HepG2 (cell line): ENCODE data around the gene ELFN1. TPM values are rescaled to one million over a fixed set of nuclear protein-coding genes. Genes with fewer than 3 reads are reported as not detected.

Experiments
- ATAC-seq: fragments of 200-7000 bp; cut with Tn5 transposase; 3 replicates; pipeline ENCODE4 v1.9.1; 2020; ENCODE audit warnings: mild to moderate bottlenecking, moderate library complexity
- BruUV-seq: library from RNA; stranded (reverse); fragments of 400-500 nt; replicated peaks from 2 replicates; lab custom pipeline; 2021; lab: Mats Ljungman, UMichigan
- CTCF ChIA-PET: fragments of 300-600 bp; formaldehyde crosslinking; extraction: SDS; loops from one replicate; lab custom pipeline; 2021; ENCODE audit warnings: low total read pairs, inconsistent platforms, low intra/inter-chr PET ratio; lab: Yijun Ruan, JAX
- POLR2A ChIA-PET: fragments of 350-600 bp; sonication (Branson Sonifier 250); formaldehyde crosslinking; loops from one replicate; lab custom pipeline; 2020; ENCODE audit warnings: antibody characterized with exemption, inconsistent platforms; lab: Yijun Ruan, JAX
- DNase-seq: peaks from one replicate; pipeline ENCODE4 v3.0.0-alpha.2; 2015; ENCODE audit warnings: low spot score
- FAIRE-seq: peaks from 3 replicates; lab custom pipeline; 2011; peaks lifted over from hg19 to GRCh38; lab: Jason Lieb, UNC
- H2AFZ ChIP-seq: one replicate; pipeline ENCODE4 v1.6.1; 2011; ENCODE audit warnings: low read length, inconsistent platforms
- H3K27ac ChIP-seq: fragments of 300-600 bp; 3 replicates; pipeline ENCODE4 v1.8.0; 2011; ENCODE audit warnings: mixed run types, mild to moderate bottlenecking, mixed read lengths, low read length, inconsistent platforms; ENCODE audit not compliant: insufficient read depth; ENCODE audit errors: extremely low read length
- H3K27me3 ChIP-seq, 2 experiments: fragments of 200-600 bp in 1 of 2; 2 replicates in 1 of 2; 3 replicates in 1 of 2; pipeline versions ENCODE4 v1.6.0 to v1.8.0; 2011; ENCODE audit warnings: low read length in 2 of 2, mild to moderate bottlenecking in 2 of 2, moderate library complexity in 2 of 2, inconsistent platforms in 1 of 2; ENCODE audit not compliant: insufficient read depth in 2 of 2, control insufficient read depth in 1 of 2
- H3K36me3 ChIP-seq, 2 experiments: fragments of 200-600 bp in 1 of 2; replicated peaks in 1 of 2; 2 replicates in 1 of 2; 3 replicates in 1 of 2; pipeline versions ENCODE4 v1.5.1 to v1.8.0; 2011; ENCODE audit warnings: low read length in 2 of 2, inconsistent platforms in 1 of 2; ENCODE audit not compliant: insufficient read depth in 2 of 2, control insufficient read depth in 1 of 2
- H3K4me1 ChIP-seq: 2 replicates; pipeline ENCODE4 v1.5.1; 2012; ENCODE audit warnings: low read length, inconsistent platforms; ENCODE audit not compliant: insufficient read depth
- H3K4me2 ChIP-seq: 2 replicates; pipeline ENCODE4 v1.6.0; 2011; ENCODE audit warnings: low read depth, low read length, inconsistent platforms
- H3K4me3 ChIP-seq, 3 experiments: fragments of 200-600 bp in 1 of 3; sonication (generic), shearing (Covaris generic) in 1 of 3; replicated peaks in 1 of 3; 2 replicates each; pipeline ENCODE4 v1.5.1; 2011 to 2016; ENCODE audit warnings: low read length in 3 of 3, inconsistent platforms in 2 of 3, low read depth in 2 of 3, mild to moderate bottlenecking in 2 of 3, control low read depth in 1 of 3, mixed read lengths in 1 of 3; ENCODE audit not compliant: insufficient read depth in 1 of 3
- H3K79me2 ChIP-seq: one replicate; pipeline ENCODE4 v1.6.1; 2011; ENCODE audit warnings: low read length, inconsistent platforms; ENCODE audit not compliant: insufficient read depth
- H3K9ac ChIP-seq: 2 replicates; pipeline ENCODE4 v1.6.0; 2011; ENCODE audit warnings: mild to moderate bottlenecking, low read depth, low read length, inconsistent platforms; ENCODE audit not compliant: insufficient read depth
- H3K9me3 ChIP-seq: 2 replicates; pipeline ENCODE4 v1.5.1; 2012; ENCODE audit warnings: mild to moderate bottlenecking, low read length
- H4K20me1 ChIP-seq: 2 replicates; pipeline ENCODE4 v1.6.0; 2011; ENCODE audit warnings: inconsistent platforms, mild to moderate bottlenecking, low read length, moderate library complexity; ENCODE audit not compliant: insufficient read depth
- ARNT ChIP-seq: fragments of 450-650 bp; IDR thresholded peaks from 2 replicates; pipeline ENCODE4 v1.6.1; 2017
- CHCHD3 ChIP-seq: sonication (generic); formaldehyde crosslinking; IDR thresholded peaks from 2 replicates; pipeline ENCODE4 v1.8.0; 2022; ENCODE audit warnings: mild to moderate bottlenecking, missing genetic modification reagents, moderate library complexity
- FIP1L1 ChIP-seq: fragments of 200-400 bp; formaldehyde crosslinking; IDR thresholded peaks from 2 replicates; pipeline ENCODE4 v1.6.1; 2018; ENCODE audit warnings: low read depth, mild to moderate bottlenecking, low read length, moderate library complexity, borderline replicate concordance; ENCODE audit not compliant: insufficient read depth
- FOXA3 ChIP-seq: IDR thresholded peaks from 2 replicates; pipeline ENCODE4 v1.6.1; 2016; ENCODE audit warnings: missing genetic modification reagents, missing compliant biosample characterization
- KDM3A ChIP-seq: IDR thresholded peaks from 2 replicates; pipeline ENCODE4 v1.6.1; 2018; ENCODE audit warnings: low read depth, missing compliant biosample characterization
- MTA3 ChIP-seq: sonication (generic); formaldehyde crosslinking; IDR thresholded peaks from 2 replicates; pipeline ENCODE4 v1.4.0; 2020; ENCODE audit warnings: missing genetic modification reagents
- NFYC ChIP-seq: IDR thresholded peaks from 2 replicates; pipeline ENCODE4 v1.6.1; 2016; ENCODE audit warnings: missing genetic modification reagents, missing compliant biosample characterization
- PLRG1 ChIP-seq: fragments of 450-650 bp; conservative IDR thresholded peaks from 2 replicates; pipeline ENCODE4 v1.6.1; 2016
- RAD21 ChIP-seq: fragments of 450-650 bp; formaldehyde crosslinking; IDR thresholded peaks from 2 replicates; pipeline ENCODE4 v1.5.0; 2020; ENCODE audit warnings: mild to moderate bottlenecking
- SAP130 ChIP-seq: IDR thresholded peaks from 2 replicates; pipeline ENCODE4 v1.6.1; 2016; ENCODE audit warnings: low read depth
- SIN3A ChIP-seq: IDR thresholded peaks from 2 replicates; pipeline ENCODE4 v1.6.1; 2011; ENCODE audit warnings: low read depth, mild to moderate bottlenecking, control low read depth, low read length, borderline replicate concordance
- SP140L ChIP-seq: sonication (generic); formaldehyde crosslinking; IDR thresholded peaks from 2 replicates; pipeline ENCODE4 v1.4.0; 2020; ENCODE audit warnings: missing genetic modification reagents, borderline replicate concordance
- USF2 ChIP-seq, 2 experiments: sonication (generic) in 1 of 2; formaldehyde crosslinking in 1 of 2; IDR thresholded peaks; 2 replicates each; pipeline versions ENCODE4 v1.5.1 to v1.6.1; 2011 to 2020; ENCODE audit warnings: borderline replicate concordance in 1 of 2, low read depth in 1 of 2, low read length in 1 of 2, mild to moderate bottlenecking in 1 of 2, missing genetic modification reagents in 1 of 2, moderate library complexity in 1 of 2
- ZFX ChIP-seq: sonication (generic); formaldehyde crosslinking; IDR thresholded peaks from 2 replicates; pipeline ENCODE4 v1.4.0; 2020; ENCODE audit warnings: mild to moderate bottlenecking, low read depth, missing genetic modification reagents, moderate library complexity
- ZNF232 ChIP-seq: sonication (generic); formaldehyde crosslinking; IDR thresholded peaks from 2 replicates; pipeline ENCODE4 v1.4.0; 2020; ENCODE audit warnings: missing genetic modification reagents, borderline replicate concordance
- ZNF382 ChIP-seq: sonication (generic); formaldehyde crosslinking; IDR thresholded peaks from 2 replicates; pipeline ENCODE4 v1.5.0; 2020; ENCODE audit warnings: missing genetic modification reagents, mild to moderate bottlenecking, borderline replicate concordance
- ZNF768 ChIP-seq: sonication (generic); formaldehyde crosslinking; IDR thresholded peaks from 2 replicates; pipeline ENCODE4 v1.4.0; 2020; ENCODE audit warnings: missing genetic modification reagents
- WGBS: methylation state at CpG from one replicate; pipeline ENCODE4 v1.1.6; 2017; ENCODE audit warnings: low lambda C conversion rate; 5-methylcytosine and 5-hydroxymethylcytosine counted together
- in situ Hi-C: cut with HindIII; loops from 2 replicates; pipeline ENCODE4 v1.10.0; 2017; ENCODE audit warnings: low pct_unique_long_range_greater_than_20kb; ENCODE audit not compliant: extremely low pct_ligation_motif_present
- intact Hi-C: fragments of 100-400 bp; cut with micrococcal nuclease; formaldehyde crosslinking; loops from one replicate; pipeline ENCODE4 v1.10.0; 2022; ENCODE audit not compliant: unreplicated experiment
- polyA plus RNA-seq, 8 experiments: library from polyadenylated mRNA; depleted of rRNA in 3 of 8; stranded (reverse) in 7 of 8; unstranded in 1 of 8; fragments of >200 nt; fragmentation: Illumina TruSeq in 4 of 8; extraction: Trizol in 4 of 8; gene quantifications; 2 replicates each; pipeline versions ENCODE4 v1.2.1 to v1.2.3, GENCODE V29; 2011 to 2016; ENCODE audit warnings: low read depth in 4 of 8, missing spikeins in 1 of 8, mixed read lengths in 1 of 8; ENCODE audit not compliant: insufficient read depth in 1 of 8
- total RNA-seq, 5 experiments: library from RNA; depleted of rRNA; stranded (reverse); fragments of >200 nt; fragmentation: Illumina TruSeq; extraction: Trizol; gene quantifications; 2 replicates each; pipeline ENCODE4 v1.2.3, GENCODE V29; 2016; ENCODE audit warnings: low read depth in 1 of 5
- TF ChIP-seq, protein P1 (sequence below): sonication (generic); formaldehyde crosslinking; conservative IDR thresholded peaks from 2 replicates; pipeline ENCODE4 v1.4.0; 2020; ENCODE audit warnings: mild to moderate bottlenecking, missing genetic modification reagents, moderate library complexity
- TF ChIP-seq, protein P2 (sequence below): sonication (generic); formaldehyde crosslinking; IDR thresholded peaks from 2 replicates; pipeline ENCODE4 v1.5.0; 2020; ENCODE audit warnings: missing genetic modification reagents, mild to moderate bottlenecking, borderline replicate concordance

Gene ELFN1
- total and polyA plus RNA-seq, 2 of the 13 experiments (the other 11 are each of a cell fraction or from before 2014, with no cell fraction given): 0.13 to 0.18 TPM

GRCh38 chr7:1644341-1645070 is 25.6 kb upstream of the ELFN1 start:
- Histone ChIP-seq H3K27me3 (peaks cover 8 to 65% of the 10 kb centered on the region in 2 experiments), H3K4me2 (peak overlapping the region; percentile 75), H2AFZ (no peak overlapping the region), H3K9ac (no peak overlapping the region), H3K4me3 (peak overlapping the region in 1 of 3 experiments; percentile 63; a peak in 1 of 6 replicates), H3K27ac (no peak overlapping the region), H3K36me3 (no peaks in the 10 kb centered on the region), H4K20me1 (no peaks in the 10 kb centered on the region), H3K9me3 (no peaks in the 10 kb centered on the region), H3K79me2 (no peaks in the 10 kb centered on the region), H3K4me1 (peaks cover 46% of the 10 kb centered on the region)
- 33% methylated on average over 13 of the region's 23 CpGs for WGBS
- intact Hi-C loops: no loop called here
- in situ Hi-C loops: no loop called here
- FAIRE-seq (peak; percentile 52), ATAC-seq (no peak), DNase-seq (peak; percentile 41)
- BruUV-seq: no TSS peak
- ChIA-PET POLR2A (no interaction called here), CTCF (no interaction called here)
- TF ChIP-seq SIN3A (no peak), RAD21 (no peak), ARNT (no peak), SP140L (CRISPR knock-in tag) (no peak), USF2 (IDR thresholded peaks at IDR 0.05; ENCODE audit: low read depth, low read length) (no peak), USF2 (CRISPR knock-in tag; IDR thresholded peaks at IDR 0.05; ENCODE audit: borderline replicate concordance) (peak; percentile 44; the same call in 1 of the 2 replicates), MTA3 (CRISPR knock-in tag) (no peak), PLRG1 (no peak), FOXA3 (CRISPR knock-in tag) (no peak), ZNF232 (CRISPR knock-in tag) (no peak), ZNF768 (CRISPR knock-in tag) (peak; percentile 96), FIP1L1 (no peak), CHCHD3 (CRISPR knock-in tag) (no peak), ZNF382 (CRISPR knock-in tag) (no peak), ZFX (CRISPR knock-in tag) (peak; percentile 65), SAP130 (CRISPR knock-in tag) (no peak), KDM3A (no peak), NFYC (CRISPR knock-in tag) (no peak)
- TF ChIP-seq, protein P1, sequence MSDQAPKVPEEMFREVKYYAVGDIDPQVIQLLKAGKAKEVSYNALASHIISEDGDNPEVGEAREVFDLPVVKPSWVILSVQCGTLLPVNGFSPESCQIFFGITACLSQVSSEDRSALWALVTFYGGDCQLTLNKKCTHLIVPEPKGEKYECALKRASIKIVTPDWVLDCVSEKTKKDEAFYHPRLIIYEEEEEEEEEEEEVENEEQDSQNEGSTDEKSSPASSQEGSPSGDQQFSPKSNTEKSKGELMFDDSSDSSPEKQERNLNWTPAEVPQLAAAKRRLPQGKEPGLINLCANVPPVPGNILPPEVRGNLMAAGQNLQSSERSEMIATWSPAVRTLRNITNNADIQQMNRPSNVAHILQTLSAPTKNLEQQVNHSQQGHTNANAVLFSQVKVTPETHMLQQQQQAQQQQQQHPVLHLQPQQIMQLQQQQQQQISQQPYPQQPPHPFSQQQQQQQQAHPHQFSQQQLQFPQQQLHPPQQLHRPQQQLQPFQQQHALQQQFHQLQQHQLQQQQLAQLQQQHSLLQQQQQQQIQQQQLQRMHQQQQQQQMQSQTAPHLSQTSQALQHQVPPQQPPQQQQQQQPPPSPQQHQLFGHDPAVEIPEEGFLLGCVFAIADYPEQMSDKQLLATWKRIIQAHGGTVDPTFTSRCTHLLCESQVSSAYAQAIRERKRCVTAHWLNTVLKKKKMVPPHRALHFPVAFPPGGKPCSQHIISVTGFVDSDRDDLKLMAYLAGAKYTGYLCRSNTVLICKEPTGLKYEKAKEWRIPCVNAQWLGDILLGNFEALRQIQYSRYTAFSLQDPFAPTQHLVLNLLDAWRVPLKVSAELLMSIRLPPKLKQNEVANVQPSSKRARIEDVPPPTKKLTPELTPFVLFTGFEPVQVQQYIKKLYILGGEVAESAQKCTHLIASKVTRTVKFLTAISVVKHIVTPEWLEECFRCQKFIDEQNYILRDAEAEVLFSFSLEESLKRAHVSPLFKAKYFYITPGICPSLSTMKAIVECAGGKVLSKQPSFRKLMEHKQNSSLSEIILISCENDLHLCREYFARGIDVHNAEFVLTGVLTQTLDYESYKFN (CRISPR knock-in tag): peak; percentile 23; the same call in 1 of the 2 replicates
- TF ChIP-seq, protein P2, sequence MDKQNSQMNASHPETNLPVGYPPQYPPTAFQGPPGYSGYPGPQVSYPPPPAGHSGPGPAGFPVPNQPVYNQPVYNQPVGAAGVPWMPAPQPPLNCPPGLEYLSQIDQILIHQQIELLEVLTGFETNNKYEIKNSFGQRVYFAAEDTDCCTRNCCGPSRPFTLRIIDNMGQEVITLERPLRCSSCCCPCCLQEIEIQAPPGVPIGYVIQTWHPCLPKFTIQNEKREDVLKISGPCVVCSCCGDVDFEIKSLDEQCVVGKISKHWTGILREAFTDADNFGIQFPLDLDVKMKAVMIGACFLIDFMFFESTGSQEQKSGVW (CRISPR knock-in tag): no peak
